T-helper 1 cell (primary cell): ENCODE data around the gene EFCAB6.
"Not testable (repeated sequence)": the region's sequence is repeated elsewhere in the genome, so short reads cannot be mapped to it uniquely, and the experiment has no call there.

ENCODE experiments used
- DNase-seq, 5 donors: peaks; one replicate each; pipeline ENCODE4 v3.0.0-alpha.2; 2012 to 2020

EFCAB6 gene

DNA sequence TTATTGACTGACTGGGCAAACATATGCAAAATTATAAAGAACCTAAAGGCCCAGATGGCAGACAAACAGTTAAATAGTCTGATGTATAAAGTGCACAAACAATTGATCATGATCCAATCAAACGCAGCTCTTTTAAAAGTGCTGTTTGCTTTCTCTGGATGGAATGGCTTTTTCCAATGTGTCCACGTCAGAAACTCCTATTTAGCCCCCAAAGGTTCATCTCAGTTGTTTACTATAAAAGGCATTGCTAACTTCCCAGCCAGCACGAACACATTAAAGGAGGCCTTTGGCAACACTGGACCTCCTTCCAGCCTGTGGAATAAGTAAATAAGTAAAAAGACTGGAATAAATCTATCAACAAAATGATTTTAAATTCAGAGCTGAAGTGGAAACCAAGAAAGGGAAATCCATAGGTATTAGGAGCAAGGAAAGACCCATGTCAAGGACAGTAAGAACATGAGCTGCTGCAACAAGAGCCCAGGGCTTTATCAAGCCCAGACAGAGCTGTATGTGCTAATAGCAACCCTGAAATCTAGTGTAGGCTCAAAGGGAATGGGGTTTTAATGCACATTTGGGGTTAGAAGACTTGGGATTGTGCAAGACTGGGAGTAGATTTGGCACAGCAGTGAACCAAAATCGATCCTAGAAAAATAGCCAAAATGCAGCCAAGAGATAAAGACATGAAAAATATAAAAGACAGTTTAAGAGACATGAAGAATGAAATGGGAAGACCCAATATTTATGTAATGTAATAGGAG is 105.4 kb downstream of the EFCAB6 start:
- DNase-seq = no peak

DNA sequence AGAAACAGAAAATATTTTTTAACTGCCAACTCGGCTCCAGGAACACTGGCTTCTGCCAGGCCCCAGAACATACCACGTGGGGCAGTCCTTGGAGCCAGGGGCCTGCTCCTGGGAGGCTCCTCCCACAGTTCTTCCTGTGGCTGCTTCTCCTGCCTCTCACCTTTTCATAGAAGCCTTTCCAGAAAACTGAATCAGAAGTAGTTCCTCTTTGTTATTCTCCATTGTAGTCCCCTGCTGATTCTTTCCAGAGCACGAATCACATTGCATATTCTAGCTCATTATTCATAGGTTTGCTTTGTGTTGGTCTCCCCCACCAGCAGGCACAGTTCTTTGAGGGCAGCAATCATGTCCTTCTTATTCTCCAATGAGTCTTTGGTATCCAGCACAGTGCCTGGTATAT is 106.0 kb downstream of the EFCAB6 start:
- no peak for DNase-seq

DNA sequence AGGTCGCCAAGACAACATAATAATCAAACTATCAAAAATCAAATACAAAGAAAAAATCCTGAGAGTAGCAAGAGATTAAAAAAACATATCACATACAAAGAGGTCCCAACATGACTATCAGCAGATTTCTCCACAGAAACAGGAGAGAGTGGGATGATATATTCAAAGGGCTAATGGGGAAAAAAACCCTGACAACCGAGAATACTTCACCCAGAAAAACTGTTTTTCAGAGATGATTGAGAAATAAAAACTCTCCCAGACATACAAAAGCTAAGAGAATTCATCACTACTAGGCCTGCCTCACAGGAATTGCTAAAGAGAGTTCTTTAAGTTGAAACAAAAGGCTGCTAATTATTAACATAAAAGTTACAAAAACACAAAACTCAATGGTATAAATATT is 108.1 kb downstream of the EFCAB6 start:
- DNase-seq = no peak

DNA sequence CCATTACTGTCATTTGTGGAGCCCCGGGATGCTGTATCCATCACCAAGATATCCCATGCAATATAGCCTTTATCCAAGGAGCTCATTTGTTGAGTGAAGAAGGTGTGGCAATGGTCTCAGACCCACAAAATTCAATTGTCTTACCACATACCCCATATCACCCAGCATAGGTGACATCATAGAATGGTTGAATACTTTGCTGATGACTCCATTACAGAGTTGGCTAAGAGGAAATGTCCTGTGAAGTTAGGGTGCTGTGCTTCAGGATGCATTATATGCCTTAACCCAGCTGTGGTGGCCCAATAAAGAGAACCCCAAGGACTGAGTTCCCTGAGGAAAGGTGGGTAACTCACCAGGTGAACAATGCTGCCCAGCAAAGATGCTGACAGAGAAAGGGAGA is 113.7 kb downstream of the EFCAB6 start:
- DNase-seq = no peak

DNA sequence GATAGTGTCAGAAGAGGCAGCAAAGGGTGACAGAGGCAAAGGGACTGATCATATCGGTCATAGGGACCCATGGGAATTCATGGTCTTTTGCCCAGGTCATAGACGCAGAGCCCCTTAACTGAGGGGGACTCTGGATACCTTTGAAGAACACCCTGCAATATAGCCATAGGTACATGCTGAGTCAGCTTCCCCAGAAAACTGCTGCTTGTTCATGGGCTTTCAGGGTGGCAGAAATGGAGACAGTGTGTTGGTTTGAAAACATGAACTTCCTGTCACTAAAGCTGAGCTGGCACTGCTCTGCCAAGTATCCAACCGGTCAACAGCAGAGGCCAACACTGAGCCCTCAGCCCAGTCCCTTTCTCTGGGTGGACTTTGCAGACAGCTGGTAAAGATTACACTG is 114.2 kb downstream of the EFCAB6 start:
- DNase-seq = no peak

DNA sequence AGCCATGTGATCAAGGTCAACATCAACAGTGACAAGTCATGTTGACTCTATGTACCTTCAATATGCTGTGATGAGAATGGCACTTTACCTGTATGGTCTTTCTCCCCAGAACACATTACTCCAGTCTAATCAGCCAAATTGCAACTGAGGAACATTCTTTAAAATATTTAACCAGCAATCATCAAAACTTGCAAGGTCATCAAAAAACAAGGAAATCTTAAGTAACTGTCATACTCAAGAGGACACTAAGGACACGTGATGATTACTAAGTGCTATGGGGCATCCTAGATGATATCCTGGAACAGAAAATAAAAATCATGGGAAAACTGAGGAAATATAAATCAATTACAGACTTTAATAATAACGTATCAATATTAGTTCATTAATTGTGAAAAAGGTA is 118.9 kb downstream of the EFCAB6 start:
- no peak for DNase-seq

DNA sequence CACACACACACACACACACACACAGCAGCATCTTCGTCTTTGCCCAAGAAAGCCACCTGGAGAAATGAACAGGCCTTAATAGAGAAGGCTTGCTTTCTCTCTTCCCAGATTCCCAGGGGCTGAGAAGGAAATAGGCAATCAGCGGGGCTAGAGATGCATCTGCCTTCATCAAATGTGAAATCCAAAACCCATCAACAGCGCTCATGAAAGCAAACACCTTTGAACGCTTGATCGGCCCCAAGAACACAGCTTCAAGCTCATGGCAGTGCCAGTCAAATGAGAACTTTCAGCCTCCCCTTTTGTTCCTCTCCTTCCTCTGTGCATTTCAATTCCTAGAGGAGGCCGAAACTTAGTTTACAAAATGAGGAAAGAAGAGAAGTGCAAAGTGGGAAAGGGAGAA is 122.7 kb downstream of the EFCAB6 start:
- no peak for DNase-seq

DNA sequence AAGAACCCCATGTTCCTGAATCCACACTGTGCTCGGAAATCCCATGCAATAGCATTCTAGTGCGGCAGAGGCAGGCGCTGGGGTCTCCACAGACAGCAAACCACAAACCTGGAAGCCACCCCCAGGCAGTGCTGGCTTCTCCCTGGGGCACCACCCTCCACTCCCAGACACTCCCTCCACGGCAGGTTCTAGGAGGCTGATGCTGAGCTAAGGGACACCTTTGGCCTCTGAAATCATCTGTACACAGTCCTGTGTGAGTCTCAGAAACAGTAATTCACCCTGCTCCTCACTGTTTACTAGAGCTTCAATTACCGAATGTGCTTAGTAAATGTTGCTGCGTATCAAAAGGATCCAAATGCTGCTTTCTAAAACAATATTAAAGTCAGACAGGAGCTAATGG is 129.3 kb downstream of the EFCAB6 start:
- no peak for DNase-seq

DNA sequence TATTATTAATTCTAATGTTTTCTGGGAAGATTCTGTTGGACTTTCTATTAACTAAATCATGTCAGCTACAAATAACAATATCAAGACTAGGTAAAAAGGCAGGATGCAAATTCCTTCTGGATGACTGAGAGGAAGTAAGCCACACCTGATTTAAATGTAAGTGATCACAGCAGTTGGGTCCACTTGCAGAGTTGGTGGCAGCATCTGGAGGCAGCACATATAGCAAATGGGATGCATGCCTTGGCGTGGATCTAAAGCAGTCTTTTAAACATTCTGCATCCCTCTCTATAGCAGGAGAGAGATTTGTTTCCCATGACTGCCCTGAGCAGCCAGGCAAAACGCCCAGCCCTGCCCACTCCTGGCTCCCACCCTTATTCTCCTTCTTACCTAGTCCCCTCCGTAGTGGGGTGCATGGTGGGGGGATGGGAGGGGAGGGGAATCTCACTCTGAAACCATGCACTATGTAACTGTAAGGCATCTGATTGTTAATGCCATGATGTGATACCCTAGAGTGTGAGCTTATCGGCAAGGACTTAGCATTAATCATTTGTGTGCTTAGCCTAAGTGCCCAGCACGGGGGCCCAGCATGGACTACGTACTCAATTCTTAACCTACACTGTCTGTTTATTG is 130.3 kb downstream of the EFCAB6 start:
- no peak for DNase-seq

DNA sequence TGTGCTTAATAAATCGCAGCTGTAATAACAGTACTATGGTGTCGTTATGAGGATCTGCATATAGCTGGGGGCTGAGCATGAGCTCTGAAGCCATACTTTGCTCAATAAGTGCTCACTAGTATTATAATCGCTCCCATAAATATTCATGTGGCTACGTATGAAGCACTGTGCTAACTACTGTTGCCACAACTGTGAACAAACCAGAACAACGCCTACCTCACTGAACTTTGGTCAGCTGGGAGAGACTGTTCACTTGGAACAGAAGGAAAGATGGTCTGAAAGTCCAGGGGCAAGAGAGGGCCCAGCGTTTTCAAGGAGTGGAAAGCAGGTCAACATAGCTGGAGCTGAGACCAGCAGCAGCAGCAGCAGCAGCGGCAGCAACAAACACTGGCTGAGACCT is 141.6 kb downstream of the EFCAB6 start:
- DNase-seq = no peak

DNA sequence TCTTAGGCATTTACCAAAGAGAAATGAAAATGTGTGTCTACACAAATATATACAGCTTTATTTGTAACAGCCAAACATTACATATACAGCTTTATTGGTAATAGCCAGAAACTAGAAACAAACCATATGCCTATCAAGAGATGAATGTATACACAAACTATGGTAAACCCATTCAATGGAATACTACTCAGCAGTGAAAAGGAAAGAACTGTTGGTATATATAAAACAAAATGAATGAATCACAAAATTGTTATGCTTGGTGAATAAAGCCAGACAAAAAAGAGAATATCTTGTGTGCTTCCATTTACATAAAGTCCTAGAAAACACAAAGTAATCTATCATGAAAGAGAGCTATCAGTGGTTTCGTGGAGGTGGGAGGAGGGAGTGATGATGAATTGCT is 142.9 kb downstream of the EFCAB6 start:
- DNase-seq = no peak

DNA sequence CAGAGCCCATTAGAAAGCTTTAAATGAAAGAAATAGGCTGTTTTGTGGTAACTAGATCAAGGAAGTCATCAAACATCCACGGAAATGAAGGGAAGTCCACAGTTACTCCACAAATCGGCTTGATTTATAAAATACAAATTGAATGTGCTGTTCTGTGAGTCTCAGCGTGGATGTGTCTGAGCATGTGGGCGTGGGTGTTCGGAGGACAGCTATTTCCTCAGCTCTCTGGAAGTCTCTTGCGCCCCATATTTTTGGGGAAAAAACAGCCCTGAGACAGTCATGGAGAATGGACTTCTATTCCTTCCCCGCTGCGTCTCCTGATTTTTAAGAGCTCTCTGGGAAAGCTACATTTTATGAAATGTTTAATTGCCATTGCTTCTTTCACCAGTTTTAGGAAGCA is 144.4 kb downstream of the EFCAB6 start:
- DNase-seq = no peak

DNA sequence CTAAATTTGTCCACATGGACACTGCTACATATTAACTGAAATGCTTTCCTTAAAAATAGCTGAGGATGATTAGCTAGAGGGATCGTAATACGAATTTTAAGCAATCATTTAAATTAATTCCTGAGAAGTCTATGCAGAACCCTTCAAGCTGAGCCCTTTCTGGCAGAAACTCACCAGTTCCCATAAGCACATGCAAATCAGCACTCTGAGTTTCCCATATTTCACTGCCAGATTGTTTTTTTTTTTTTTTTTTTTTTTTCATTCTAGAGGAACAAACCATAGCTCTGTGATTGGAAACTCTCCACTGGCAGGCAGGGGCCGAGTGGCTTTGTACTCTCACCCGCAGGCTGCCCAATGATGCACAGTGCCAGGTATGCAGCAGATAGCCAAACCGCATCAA is 145.6 kb downstream of the EFCAB6 start:
- no peak for DNase-seq

DNA sequence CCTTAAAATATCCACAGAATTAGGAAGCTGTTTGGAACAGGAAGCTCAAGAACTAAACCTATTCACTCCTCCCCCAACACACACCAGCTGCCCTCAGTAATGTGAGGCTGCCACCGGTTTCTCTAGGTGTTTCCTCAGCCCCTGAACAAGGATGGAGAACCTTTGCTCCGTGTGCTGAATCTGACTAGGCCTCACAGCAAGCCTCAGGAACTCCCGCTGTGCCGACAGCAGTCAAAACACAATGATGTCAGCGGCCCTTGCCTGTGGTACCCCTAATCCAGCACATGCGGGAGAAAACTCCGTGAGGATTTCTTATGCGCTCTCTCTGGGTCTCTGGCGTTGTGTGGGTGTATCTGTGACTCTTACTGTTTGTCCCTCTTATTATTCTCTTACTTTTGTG is 153.3 kb downstream of the EFCAB6 start:
- no peak for DNase-seq

DNA sequence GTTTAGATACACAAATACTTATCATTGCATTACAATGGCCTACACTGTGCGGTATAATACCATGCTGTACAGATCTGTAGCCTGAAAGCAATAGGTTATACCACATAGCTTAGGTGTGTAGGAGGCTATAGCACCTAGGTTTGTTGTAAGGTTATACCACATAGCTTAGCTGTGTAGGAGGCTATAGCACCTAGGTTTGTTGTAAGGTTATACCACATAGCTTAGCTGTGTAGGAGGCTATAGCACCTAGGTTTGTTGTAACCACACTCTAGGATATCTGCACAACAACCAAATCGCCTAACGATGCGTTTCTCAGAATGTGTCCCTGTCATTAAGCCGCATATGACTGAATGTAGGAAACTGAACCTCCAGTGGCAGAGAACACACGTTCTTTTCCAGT is 155.5 kb downstream of the EFCAB6 start:
- not testable (repeated sequence) for DNase-seq

DNA sequence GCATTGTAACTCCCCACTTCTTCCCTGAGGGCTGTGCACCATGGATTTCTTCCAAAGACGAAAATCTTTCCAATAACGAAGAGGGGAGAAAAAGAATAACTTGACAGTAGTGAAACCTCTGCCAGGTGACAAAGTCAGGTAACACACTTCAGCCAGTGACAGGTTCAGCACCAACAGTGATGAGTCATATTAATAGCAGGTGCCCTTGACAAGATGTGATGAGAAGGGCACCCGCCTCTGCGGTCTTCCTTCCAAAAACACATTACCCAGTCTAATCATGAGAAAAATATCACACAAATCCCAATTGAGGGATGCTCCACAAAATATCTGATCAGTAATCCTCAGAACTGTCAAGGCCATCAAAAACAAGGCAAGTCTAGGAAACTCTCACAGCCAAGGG is 157.8 kb downstream of the EFCAB6 start:
- DNase-seq = no peak

DNA sequence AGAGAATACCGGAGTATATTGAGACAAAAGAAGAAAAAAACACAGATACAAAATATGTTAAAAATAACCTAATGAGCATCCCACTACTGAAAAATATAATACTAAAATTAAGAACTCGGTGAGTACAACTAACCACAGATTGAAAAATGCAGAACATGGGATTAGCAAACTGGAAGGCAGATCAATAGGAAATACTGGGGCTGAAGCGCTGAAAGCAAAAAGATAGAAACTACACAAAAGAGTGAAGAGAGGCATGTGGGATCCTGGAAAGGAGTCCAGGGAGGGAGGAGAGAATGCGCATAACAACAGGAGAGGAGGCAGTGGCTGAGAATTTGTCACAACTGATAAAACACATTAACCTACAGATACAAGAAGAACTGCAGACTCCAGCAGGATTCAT is 159.3 kb downstream of the EFCAB6 start:
- no peak for DNase-seq

DNA sequence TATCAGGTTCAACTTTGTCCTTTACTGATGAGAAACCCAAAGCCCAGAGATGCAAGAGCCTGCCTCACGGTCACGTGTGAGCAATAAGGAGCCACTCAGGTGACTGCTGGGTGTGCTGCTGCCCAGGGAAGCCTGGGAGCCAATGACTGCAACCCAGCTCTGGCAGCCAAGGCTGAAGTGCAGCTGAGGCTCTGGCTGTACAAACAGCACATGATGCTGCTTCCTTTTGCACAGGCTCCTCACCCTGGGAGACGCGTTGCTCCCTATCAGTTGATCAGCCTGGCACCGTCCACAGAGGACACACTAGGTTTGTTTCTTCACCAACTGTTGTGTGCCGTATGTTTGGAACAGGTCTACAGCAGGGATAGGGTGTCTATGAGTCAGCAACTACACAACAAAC is 168.7 kb downstream of the EFCAB6 start:
- no peak for DNase-seq

DNA sequence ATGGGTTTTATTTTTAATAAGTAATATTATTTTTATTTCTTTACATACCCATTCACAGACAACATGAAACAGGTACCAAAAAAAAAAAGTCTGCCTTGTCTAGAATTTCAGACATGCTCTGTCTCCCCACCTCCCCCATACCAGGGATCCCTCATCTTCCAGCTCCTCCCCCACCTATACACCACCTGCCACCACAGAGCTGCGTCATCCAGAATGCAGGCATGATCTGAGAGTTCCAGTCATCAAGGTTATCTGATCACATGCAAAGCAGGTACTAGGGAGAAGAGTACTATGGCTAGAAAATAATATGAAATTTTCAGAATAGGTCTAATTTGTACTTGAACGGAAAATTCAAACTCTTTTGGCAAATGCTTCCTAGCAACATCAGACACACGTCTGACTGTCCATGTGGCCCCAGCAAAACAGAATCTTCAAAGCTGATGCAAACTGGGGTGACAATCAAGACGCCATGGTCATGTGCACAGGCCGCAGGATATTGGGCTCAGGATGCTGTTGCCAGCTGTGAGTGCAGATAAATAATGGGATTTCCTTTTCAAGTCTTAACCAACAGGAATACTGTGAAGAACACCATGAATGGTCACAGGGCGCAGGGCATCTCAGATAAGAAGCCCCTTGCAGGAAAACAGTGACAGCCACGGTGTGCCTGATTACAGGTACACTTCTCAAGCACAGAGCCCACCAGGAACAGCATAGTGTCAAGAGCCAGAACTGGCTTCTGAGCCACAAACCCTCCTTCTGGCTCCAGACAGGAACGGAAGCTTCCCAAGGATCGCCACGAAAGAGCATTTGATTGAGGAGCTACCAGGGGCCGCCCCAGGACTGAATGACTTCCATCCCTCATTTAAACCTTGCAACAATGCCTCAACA is 169.5 kb downstream of the EFCAB6 start:
- DNase-seq = no peak

DNA sequence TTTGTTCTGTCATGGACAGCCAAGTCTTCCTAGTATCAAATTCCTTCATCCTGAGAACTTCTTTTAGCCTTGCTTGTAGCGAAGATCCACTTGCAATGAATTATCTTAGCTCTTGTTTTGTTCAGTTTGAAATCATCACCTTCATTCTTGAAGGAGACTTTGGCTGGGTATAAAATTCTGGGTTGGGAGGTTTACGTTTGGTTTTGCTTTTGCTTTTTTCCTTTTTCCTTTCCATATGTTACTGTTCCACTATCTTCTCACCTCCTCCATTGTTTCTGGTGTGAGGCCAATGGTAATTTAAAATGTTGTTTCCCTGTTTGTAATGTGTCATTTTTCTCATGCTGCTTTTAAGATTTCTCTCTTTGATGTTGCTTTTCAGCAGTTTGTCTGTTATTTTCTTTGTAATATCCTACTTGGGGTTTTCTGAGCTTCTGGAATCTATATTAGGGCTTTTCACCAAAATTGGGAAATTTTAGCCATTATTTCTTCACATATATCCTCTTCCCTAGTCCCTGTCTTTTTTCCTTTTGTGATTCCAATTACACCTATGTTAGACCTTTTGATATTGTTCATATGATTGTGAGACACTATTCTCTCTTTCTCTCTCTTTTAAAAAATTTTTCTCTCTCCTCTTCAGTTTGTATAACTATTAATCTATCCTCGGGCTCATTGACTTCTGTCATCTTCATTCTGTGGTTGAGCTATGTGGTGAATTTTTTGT is 172.7 kb downstream of the EFCAB6 start:
- no peak for DNase-seq

DNA sequence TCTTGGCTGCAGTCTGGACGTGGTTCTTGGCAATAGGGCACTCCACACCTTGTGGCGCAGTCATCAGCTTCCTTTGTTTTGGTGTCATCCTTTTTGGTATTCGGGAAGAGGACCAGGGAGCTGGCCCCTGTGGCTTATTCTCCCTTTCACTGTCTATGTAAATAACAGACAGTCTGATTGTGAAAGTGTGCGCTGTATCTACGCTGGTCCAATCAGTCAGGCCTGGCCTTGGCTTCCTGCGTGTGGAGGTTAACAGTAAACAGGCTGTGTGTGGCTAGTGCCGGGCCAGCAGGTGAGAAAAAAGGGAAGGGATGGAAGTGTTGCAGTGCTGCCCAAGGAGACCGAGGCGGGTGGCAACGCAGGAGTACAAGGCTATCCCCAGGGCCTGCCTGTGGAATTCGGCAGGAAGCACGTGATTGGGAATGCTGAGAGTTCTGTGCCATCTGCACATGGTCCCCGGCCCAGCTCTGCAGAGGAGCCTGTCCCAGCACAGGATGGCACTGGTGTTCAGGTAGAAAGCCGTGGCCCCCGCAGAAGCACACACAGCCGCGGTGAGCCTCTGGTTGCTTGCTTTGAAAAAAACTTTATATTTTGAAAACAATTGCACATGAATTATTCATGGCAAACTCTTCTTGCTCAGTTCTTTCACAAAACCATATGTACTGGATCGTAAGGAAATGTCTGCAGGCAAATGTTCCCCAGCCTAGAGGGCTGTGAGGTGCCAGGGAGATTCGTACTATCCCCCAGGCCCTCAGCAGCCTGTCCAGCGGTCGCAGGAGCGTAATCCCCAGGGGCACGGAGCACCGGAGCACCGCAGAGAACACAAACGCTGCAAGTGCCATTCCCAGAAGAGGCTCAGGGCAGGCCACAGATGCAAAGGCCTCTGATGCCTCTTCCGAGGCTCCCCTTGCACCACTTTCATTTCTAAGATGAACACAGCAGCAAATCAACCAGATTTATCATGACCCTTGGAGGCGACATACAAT is 174.5 kb downstream of the EFCAB6 start:
- DNase-seq = no peak

DNA sequence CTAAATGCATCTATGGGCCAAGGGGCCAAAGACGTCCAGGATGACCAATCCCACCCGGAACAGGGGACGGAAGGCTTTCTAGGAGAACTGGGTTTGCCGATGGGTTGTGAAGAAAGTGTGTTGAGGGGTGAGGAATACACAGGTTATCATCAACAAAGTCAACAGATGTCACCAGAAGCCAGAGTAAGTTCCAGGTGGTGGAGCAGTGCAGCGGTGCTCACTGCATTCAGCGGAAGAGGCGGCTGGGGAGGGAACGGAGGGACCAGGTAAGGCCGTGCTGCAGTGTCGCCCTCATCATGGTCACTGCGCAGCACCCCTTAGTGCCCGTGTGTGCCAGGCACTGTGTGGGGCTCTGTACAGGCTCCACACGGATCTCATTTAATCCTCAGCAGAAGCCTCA is 176.0 kb downstream of the EFCAB6 start:
- DNase-seq = no peak
